HL-60/S4 treated with retinoic acid at 250 ng/mL for 4 days and 3 days (cell line): ENCODE data around the gene CCR5AS.
"Not testable (repeated sequence)": the region's sequence is repeated elsewhere in the genome, so short reads cannot be mapped to it uniquely, and the experiment has no call there.

Source experiments
- in situ Hi-C: fragments of 300-500 bp; cut with MboI; formaldehyde crosslinking; loops from 2 replicates; pipeline ENCODE4 v1.7.0; 2022; ENCODE audit warnings: low sequenced_read_pairs

The CCR5AS gene

DNA sequence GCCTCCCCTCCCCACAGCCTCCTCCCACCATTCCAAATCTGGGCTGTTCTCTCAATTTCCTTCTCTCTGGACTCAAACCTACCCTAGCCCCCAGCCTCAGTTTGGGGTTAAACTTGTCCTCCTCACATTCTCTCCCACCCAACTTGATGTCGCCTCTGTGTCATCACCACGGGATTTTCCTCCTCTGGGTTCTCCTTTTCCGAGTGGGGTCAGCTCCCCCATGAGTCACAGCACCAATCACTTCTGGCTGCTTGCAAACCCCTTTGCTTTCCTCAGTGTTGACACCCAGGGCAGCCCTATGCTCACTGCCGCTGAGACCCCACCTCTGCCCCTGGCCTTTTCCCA is 451 bp downstream of the CCR5AS start:
- in situ Hi-C loops: no loop called here

DNA sequence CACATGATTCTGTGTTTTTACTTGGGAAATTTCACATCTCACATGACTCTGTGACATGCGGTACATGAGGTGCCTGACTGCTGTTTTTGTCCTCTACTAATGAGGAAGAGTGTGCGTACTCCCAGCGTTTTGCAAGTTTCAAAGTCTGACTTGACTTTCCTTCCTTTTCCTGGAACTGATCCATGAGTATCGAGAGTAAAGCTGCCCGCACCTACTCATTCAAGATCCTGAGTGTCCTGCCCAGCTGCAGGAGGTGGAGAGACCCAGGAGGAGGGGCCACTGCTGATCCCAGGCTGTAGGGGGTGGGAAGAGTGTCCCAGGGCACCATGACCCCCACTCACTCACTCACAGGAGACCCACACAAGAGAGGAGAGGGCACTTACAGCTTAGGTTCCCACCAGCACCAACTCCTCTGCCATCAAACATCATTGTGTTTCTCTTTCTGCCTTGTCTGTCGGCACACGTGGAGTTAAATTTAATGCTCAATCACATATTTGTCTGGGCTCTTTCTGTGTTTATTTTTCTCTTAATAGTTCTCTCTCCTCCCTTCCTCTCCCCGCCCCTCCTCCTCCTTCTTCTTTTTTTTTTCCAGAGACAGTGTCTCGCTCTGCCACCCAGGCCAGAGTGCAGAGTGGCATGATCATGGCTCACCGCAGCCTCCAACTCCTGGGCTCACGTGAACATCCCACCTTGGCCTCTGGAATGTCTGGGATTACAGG is 1.4 kb downstream of the CCR5AS start:
- in situ Hi-C loops: no loop called here

DNA sequence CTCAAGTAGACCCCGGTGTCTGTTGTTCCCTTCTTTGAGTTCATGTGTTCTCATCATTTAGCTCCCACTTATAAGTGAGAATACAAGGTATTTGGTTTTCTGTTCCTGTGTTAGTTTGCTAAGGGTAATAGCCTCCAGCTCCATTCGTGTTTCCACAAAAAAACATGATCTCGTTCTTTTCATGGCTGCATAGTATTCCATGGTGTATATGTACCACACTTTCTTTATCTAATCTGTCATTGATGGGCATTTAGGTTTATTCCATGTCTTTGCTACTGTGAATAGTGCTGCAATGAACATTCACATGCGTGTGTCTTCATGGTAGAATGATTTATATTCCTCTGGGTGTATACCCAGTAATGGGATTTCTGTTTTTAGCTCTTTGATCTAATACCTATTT is 4.0 kb downstream of the CCR5AS start:
- in situ Hi-C loops: not testable (repeated sequence)

DNA sequence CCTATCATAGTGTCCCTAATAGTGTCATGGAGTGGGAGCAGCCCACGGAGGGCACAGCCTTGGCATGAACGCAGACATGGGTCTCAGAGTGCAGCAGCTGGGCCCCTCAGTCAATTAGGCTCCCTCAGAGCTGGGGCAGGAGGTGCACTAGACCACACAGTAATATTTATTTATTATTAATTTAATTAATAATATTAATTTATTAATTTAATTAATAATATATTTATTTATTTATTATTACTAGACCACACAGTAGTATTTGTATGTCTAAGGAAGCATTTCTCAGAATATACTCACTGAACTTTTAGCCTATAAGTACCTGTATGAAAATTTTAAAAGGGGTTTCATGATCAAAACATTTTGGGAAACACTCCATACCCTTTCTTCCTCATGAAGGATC is 5.3 kb downstream of the CCR5AS start:
- in situ Hi-C loops: no loop called here

DNA sequence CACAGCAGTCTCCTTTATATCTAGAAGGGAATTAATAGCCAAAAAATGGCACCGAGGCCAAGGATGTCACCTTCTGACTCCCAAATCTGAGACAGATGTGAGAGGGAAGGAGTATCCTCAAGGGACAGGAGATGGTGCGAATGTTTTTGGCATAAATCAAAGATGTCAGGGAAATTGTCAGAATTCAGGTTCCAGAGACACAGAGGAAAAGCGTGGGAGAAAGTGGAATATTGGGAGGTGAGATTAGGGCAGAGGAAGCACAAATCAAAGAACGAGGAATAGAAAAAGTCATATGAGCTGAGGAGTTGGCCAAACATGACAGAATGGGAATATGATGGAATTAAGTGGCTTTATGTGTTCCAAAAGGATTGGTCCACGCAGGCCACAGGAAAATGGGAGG is 6.0 kb downstream of the CCR5AS start:
- in situ Hi-C loops: no loop called here

DNA sequence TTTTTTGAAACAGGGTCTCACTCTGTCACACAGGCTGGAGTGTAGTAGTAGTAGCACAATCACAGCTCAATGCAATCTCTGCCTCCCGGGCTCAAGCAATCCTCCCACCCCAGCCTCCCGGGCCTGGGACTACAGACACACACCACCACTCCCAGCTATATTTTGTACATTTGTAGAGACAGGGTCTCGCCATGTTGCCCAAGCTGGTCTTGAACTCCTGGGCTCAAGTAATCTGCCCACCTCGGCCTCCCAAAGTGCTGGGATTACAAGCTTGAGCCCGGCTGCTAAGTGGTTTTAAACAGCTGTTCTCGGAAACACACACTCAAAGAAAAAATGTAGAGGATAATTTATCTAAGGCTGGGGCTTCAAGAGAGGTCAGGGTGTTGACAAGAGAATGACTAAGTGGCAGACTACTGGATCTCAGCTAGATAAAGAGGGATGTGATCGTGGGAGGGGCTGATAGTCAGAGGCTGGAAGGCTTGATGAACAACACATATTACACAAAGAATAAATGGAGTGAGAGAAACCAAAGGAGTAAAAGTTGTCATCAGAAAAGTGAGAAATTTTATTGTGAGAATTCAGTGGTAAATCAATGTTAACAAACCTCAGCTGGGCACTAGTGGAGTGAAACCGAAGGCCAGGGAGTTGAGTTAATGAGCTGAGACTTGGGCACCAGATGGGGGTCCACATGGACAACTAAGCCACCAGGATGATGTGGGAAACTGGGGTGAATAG is 6.7 kb downstream of the CCR5AS start:
- in situ Hi-C loops: no loop called here

DNA sequence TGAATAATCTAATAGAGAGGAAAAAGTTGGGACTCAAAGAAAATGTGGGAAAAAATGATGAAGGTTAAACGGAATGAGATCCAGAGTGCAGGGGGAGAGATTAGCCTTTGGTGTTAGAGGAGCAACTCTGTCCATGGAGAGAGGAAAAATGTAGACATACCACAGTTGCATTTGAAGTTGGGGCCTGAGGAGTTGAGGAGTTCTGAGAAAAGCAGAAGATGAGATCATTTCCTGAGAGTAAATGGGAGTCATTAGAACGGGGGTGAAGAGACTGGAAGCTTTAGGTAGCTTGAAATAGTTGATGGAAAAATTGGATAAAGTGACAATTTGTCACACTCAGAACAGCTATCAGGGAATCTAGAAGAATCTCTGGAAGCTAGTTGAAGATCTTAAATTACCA is 7.3 kb downstream of the CCR5AS start:
- in situ Hi-C loops: no loop called here

DNA sequence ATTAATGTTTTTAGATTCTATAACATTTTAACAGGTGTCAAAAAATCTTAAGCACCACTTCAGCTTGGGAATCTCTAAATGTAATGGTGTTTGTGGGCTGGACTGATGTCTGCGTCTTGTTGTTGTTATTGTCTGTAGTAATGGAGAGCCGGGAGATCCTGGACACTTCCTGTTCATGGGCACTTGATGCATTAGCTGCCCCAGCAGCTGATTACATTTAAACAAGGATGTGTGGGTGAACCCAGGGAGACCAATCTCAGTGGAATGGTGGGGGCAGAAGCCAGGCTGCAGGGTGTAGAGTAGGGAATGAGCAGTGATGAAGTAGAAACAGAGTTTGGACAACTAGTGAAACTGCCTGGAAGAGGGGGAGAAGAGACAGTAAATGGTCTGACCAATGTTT is 7.8 kb downstream of the CCR5AS start:
- in situ Hi-C loops: no loop called here

DNA sequence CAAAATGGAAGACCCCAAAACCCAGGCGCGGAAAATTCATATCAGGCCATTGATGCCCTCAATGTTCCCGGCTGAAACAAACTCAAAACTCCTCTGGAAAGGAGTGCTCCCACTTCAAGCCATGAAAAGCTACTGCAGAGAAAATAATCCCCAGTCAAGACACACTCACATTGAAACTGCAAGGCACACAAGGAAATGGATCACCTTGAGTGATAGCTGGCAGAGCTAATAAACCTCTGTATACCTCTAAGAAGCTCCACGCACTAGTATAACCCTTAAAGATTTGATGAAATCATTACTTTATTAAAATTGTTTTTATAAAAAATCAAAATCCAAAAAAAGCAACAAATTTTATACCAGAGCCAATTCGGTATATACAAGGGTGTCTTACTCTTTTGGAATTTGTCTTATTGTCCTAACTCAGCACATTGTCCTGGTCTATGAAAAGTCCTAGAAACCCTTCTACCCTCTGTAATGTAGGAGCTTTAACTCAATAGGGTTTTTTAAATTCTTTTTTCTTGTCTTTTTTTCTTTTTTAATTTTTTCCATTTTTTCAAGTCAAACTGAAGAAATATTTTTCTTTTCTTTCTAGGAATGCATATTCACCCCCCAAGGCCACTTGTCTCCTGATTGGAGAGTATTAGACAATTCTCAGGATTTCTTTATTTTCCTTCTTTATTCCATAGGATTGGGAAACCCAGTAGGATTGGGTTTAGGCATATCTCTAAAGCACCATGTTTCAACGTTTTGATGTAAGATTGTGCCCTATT is 8.5 kb downstream of the CCR5AS start:
- in situ Hi-C loops: no loop called here

DNA sequence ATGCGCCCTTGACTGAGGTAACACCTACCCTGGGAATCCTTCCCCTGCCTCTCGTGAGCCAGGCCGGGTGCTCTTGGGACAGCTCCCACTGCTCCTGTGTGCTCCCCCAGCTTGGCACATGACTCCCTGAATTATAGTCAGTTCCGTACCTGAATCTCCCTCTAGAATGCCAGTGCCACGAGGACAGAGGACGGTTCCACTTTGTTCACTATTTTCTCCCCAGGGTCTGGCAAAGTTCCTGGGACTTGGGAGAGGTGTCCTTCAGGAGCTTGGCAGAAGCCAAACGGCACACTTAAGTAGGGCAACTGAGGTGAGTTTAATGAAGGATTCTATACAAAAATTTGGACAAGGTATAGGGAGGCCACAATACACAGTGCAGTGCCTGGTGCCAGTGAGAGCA is 9.8 kb downstream of the CCR5AS start:
- in situ Hi-C loops: no loop called here

DNA sequence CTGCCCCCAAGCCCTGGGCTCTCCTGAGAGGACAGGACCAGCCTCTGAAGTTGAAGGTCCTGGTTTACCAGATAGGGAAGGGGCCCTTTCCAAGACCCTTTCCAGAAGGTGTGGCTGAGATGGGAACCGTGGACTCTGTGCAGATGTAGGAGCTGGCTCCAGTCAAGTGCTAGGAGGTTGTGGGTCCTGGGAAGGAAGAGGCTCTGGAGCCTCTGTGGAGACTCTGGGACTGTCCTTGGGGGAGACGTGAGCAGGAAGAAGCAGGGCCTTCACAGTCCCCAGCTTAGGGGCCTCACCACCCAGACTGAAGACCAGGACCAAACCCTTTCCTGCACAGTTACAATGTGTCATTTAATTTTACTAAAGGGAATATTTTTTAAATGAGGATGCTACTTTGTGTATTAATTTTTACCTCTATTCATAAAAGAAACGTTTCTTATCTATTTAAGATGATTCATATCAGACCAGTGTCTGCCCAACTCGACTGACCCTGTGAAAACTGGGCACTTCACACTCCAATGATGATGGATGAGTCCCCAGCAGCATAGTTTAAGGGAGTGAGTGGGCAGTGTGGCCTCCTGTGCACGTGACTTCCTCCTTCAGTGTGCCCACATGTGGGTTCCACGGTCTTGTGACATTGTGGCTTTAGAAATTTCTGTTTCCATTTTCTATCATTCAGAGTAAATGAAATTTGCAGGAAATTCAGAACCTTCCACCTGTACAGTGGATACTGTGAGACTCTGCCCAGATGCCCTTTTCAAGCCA is 10.9 kb downstream of the CCR5AS start:
- in situ Hi-C loops: no loop called here

DNA sequence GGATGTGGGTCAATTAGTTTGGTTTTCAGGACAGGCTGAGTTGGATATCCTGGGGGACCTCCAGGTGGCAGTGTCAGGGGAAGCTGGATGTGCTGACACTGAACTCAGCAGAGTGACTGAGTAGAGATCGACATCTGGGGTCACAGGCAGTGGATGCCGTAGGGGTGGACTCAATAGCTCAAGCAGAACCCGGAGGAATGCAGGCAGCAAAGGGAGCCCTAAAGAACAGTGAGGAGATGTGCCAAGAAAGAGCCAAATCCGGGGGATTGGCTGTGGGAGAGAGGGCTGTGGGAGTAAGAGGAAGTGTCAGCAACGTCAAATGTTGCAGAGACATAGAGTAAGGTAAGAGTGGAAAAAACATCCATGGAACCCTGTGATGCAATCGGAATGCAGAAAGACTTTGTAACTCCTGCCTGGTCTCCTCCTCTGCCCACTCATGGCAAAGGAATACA is 11.6 kb downstream of the CCR5AS start:
- in situ Hi-C loops: no loop called here

DNA sequence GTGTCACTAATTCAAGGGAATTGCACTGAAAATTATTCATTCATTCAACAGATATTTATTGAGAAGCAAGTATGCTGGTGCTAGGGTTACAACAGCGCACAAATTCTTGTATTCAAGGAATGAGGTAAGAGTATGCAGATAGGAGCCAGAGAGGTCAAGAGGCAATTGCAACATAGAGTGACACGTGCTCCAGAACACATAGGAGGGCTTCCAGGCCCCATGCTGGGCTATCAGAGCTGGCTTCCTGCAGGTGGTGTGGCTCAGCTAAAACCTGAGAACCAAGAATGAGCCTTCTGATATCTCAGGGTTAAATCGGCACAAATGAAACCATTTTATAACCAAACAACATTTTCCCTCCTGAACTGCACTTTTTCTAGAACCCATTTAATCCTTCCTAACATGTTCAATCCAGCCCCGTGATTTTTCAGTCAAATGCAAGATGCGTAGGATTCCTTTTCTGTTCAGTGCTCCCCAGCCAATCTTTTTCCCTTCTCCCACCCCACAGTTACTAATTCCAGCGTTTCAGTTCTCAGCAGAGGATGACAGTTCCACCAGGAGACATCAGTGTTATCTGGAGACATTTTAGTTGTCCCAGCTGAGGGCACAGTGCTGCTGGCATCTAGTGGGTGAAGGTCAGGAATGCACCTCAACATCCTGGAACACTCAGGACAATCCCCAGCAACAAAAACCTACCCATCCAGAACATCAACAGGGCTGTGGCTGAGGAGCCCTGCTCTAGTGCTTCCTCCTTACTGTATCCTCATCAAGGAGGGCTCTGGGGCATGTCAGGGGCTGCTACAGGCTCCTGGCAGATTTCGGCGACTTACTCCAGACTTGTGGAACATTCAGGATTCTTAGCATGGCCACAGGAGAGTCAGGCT is 13.1 kb downstream of the CCR5AS start:
- in situ Hi-C loops: no loop called here

DNA sequence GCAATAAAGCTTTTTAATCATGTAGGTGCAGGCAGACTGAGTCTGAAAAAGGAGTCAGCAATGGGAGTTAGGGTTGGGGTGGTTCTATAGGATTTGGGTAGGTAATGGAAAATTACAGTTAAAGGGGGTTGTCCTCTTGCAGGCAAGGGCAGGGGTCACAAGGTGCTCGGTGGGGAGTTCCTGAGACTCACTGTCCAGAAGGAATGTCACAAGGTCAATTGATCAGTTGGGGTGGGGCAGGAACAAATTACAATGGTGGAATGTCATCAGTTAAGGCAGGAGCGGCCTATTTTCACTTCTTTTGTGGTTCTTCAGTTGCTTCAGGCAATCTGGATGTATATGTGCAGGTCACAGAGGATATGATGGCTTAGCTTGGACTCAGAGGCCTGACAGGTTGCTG is 13.9 kb downstream of the CCR5AS start:
- in situ Hi-C loops: no loop called here

DNA sequence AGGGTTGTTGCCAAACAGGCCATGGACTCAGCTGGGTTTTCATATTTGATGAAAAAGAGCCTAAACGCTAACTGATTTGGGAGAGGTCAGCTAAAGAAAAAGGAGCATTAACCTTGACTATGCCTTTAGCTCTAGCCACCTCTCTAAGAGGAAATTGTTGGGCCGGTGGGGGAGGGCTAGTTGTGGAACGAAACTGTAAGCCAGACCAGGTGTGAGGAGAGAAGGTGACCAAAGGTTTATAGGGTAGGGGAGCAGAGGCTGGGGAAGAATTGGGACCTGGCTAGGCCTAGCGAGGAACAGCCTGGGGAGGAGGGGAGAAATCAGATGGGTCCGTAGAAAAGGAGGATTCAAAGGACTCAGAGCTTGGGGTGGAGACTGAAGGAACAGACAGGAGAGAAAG is 15.3 kb downstream of the CCR5AS start:
- in situ Hi-C loops: not testable (repeated sequence)

DNA sequence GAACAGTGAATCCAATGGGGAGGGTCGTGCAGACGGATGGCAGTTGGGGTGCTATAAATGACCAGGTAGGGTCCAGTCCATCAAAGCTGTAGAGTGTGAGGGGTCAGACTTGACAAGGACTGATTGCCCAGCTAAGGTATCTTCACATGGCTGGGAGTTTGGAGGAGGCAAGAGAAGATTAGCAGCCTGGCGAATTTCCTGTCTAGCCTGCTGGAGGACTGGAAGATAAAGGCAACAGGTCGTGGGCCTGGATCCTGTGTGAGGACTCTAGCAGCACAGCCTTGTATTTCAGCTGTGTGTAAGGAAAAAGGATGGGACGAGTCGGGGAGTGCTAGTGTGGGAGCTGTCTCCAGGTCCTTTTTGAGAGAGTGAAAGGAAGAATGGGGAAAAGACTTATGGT is 17.6 kb downstream of the CCR5AS start:
- in situ Hi-C loops: no loop called here

DNA sequence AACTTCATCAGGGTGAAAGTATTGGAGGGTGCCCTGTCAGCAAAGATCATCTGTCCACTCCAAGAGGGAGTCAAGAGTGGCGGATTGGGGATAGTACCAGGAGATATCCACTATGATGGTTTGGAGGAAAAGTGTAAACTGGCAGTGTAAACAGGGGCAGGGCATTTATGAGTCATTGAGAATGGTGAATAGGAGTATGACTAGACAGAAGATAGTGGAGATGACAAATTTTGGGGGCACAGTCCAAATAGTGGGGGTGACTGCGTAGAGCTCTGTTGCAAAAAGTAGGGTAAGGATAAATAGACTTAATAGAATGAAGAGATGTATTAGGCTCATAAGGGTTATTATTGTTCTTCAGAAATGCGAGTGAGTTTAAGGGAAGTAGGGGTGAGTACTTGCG is 18.0 kb downstream of the CCR5AS start:
- in situ Hi-C loops: not testable (repeated sequence)

DNA sequence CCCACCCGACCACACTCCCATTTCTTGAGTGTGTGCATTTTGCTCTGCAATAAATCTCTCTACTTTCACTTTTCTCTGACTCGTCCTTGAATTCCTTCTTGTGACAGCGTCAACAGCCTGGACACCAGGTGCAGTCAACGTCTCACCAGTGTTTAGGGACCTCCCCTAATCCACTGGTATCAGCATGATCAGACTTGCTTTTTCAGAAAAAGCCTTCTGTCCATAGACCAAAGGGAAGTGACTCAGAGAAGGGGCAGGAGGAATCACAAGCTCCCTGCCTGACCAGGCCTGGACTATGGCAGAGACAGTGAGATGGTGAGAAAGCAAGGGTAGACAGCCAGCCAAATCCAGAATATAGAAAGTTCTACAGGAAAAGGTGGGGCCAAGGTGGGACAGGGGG is 20.7 kb downstream of the CCR5AS start:
- in situ Hi-C loops: no loop called here

DNA sequence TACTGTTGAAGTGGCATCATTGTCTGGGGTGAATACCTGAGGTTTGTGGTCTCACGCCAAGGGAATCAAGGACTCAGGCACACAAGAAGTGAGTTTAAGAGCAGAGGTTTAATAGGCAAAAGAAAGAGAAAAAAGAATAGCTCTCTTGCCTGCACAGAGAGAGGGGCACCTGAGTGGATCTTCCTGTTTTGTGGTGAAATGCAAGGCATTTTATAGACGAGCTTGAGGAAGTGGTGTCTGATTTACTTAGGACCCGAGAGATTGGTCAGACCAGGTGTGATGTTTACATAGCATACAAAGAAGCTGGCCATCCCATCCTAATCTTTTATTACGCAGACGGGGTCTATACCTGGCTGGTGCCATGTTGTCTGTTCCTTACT is 22.9 kb downstream of the CCR5AS start:
- in situ Hi-C loops: no loop called here

DNA sequence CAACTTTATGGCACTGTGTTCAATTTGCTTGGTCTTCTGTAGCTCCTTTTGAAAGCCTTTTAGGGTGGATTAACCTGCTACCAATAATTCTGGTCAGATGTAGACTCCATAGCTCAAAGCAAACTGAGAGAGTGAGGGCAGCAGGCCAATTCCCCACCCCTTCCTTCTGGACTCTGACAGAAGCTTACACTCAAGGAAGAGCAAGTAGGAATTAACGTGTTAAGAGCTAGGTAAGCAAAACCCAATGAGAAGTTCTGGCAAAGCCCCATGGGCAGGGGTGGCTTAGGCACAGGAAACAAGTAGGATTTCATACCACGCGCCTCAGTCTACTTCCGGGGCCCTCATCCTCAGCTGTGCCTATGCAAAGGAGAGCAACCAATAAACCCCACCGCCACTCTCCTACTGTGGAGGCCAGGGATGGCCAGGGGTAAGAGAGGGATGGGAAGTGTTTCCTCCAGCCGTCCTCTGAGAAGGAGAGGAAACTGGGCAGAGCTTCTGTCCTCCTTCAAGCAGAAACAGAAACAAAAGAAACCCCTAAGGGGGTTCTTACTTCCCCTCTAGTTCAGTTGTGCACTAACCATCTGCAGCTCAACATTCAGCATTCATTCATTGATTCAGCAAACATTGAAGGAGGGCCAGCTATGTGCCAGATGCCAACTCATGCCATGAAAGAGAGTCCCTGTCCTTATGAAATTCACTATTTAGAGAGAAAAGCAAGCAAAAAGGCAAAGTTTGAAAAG is 23.5 kb downstream of the CCR5AS start:
- in situ Hi-C loops: no loop called here
